GM19238 (cell line): ENCODE results near the gene VEGFC.

ENCODE experiments used
- DNase-seq: peaks from one replicate; pipeline ENCODE4 v3.0.0; 2011; ENCODE audit warnings: low spot score; ENCODE audit not compliant: insufficient read length

Gene VEGFC, protein sequence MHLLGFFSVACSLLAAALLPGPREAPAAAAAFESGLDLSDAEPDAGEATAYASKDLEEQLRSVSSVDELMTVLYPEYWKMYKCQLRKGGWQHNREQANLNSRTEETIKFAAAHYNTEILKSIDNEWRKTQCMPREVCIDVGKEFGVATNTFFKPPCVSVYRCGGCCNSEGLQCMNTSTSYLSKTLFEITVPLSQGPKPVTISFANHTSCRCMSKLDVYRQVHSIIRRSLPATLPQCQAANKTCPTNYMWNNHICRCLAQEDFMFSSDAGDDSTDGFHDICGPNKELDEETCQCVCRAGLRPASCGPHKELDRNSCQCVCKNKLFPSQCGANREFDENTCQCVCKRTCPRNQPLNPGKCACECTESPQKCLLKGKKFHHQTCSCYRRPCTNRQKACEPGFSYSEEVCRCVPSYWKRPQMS

DNA sequence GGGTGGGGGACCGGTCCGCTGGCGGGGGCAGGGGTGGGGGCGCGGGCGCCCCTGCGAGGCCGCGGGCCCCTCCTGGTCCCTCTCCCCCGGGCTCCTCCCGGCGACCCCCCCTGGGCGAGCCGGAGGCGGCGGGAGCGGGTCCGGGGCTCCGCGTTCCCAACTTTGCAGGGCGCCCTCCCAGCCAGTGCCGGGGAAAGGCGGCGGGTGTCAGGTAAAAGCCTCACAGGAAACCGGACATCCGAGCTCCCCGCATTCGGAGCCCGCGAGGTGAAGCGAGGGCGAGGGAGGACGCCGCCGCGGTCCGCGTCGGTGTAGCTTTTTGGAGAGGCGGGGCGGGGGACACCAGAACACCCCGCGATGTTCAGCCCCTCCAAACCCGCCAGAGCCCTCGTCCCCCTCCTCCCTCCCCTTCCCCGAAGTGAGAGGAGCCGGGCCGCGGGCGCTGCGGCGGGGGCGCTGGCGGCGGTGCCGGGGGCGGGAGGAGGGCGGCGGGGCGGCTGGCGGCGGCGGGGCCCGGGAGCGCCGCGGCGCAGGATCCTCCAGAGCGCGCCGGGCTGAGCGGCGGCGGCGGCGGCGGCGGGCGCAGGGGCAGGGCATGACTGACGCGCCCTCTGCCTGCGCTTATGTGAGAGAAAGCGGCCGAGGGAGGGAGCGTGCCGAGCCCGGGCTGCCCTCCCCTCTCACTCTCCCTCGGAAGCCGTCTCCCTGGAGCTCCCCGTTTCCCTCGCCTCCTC lies at the start of gene VEGFC:
Gene VEGFC (minus strand): TSS at position 597 of the 734 bp plus-strand sequence. CDS start 611 bp downstream, outside the sequence.
- DNase-seq, result no peak

DNA sequence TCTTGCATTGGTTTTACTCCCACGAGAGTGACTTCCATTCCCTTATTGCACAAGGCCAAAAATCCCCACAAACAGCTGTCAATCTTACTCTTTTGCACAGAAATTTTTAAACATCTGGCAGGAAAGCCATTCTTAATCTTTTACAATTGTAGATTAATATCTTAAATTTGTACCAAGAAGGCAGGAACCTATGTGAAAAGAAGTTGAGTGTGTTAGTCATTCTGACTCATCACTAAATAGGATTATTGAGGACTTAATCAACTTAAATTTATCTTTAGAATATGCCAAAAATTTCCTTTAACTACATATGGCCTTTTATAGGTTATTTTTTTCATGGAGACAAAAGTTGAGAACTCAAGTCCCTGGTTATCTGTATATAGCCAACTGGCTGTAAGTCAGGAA lies 49.0 kb upstream of the VEGFC start:
- DNase-seq, result no peak

DNA sequence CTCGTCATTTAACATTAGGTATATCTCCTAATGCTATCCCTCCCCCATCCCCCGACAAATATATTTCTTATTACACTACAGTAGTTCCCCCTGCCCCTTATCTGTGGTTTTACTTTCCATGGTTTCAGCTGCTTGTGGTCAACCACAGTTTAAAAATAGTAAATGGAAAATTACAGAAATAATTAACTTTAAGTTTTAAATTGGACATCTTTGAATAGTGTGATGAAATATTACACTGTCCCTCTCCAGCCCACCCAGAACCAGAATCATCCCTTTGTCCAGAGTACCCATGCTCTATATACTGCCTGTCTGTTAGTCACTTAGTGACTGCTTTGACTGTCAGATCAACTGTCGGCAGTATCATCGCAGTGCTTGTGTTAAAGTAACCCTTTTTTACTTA lies 47.4 kb upstream of the VEGFC start:
- DNase-seq, result no peak

DNA sequence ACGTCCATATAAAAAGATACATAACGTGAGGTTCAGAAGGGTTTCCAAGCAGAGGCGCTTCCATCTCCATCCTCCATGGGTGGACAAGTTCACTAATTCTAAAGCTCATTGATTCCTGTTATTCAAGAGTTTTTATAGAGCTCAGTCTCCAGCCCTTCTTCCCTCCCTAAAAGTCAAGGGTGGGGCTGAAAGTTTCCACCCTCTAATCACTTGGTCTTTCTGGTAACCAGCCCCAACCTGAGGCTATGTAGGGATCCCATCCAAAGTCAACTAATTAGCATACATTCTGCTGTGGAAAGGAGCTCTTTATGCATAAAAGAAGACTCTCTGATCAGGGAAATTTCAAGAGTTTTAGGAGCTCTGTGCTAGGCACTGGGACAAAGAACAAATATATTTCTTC lies 46.9 kb upstream of the VEGFC start:
- no peak for DNase-seq

DNA sequence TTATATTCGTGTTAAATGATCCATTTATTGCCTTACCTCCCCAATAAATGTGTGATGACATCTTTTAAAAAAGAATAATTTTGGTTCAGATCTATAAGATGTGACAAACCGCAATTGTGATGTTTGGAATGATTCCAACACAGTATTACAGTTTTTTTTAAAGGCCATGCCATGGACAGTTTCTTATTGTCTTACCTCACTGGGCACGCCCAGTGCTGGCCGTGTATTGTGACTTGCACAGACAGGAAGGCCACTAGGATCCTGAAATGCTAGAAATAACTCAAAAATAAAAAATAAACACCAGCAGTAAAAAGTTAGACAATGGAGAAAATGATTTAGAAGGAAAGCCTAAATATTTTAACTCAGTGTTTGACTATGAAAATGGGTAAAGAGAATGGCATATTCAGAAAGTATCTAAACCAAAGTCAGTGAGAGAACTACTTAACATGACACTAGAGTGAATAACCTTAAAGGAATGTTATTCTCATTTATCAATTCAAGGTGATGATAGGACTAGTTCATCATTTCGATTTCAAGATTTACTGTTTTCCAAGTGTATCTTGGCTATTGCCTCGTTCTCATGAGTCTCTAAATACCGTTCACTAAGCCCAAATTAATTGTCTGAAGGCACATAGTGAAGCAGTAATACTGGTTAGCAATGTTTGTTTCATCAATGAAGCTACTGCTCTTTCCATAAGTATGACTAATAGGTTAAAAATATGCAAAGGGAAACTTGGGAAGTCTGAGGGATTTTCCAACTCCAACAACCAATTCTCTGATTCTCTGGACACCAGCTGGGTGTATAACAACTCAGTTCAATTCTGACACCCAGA lies 46.1 kb upstream of the VEGFC start:
- no peak for DNase-seq

DNA sequence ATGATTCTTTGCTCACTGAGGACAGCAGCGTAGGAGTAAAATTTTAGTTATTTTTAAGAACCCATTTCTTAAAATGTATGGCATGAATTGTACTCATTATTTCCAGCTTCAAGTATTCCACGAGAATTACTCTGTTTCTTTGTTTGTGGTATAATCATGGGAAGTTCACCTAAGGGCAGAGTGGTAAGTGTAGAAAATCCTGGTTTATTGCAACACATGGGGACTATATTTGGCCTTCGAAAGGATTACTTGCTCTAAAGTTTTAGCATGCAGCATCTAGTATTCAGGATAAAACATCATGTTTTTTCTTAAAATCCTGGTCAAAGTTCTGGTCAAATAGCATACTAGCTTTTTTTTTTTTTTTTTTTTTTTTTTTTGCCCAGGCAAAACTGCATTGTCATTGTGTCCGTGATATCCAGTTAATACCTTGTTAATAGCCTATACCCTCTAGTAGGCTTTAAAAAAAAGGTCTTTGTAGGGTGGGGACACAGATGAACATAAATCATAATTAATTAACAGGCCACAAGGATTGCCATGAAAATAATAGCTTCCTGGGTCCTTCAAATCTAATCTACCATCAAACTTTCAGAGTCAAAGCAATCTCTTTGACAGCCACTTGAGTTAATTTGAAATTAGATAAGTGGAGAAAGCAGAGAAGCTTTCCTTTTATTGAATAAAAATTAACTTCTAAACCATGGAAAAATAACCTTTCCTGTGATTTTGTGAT lies 44.6 kb upstream of the VEGFC start:
- DNase-seq, result no peak

DNA sequence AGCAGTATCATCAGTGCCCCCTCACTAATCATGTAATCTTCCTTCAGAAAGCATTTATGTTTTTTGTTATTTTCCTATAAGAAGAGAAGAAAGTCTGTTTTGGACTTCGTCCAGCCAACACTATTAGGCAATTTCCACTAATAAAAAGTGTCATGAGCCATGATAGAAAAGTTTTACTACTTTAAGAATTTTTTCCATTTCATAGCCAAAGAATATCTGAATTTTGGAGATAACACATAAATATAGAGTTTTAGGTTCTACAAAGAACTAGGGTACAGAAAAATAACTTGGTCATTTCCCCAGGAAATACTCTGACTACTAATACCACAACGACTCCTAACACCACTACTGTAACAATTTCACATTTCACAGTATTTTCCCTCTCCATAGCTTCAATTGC lies 41.8 kb upstream of the VEGFC start:
- DNase-seq, result no peak

DNA sequence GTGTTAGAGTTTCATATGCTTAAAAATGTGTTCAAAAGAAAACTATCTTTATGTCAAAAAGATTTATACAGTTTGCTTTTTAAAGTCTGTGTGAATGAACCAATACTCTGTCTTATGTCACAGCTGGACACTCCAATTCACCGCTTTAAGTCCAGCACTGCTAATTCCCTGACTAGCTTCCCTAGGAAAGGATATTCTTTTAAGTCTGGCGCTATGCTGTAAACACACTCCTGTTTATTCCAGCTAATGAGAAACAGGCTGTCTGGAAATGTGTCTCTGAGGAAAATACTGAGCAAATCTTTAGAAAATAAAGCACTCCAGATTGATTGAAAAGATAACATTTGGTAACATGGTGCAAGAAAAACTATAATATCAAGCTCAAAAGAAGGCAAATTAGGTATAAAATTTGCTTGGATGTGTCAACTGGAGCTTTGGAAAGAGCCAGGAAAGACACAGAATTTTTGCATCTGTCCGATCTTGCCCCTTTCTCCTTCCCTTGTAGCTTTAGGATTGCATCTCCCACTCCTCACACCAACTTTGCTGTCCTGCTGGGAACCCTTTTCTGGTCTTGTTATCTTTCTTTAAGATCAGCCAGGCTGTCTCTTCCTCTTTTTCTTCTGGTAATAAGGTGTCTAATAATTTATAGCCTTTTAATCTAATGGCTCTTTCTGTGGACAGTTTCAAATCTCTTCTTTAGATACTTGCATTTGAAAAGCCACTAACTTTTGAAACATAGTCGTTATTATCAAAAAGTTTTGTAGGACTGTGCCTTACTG lies 40.9 kb upstream of the VEGFC start:
- no peak for DNase-seq

DNA sequence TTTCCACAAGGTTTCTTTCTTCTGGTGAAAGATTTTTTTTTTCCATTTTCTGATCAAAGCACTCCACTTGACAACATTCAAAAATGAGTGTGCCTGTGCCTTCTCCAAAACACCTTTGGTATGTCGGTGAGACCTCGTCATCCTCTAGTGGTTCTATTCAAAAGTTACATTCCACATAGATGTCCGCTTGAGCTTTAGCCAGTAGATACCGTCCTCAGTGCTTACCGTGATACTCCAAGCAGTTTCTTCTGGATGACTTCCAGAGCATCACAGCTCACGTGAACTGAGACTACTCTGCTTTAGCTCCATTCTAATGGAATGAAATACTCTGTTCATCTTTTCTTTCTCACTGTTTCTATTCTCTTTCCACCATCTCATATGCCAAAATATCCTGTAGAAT lies 38.2 kb upstream of the VEGFC start:
- DNase-seq, result no peak

DNA sequence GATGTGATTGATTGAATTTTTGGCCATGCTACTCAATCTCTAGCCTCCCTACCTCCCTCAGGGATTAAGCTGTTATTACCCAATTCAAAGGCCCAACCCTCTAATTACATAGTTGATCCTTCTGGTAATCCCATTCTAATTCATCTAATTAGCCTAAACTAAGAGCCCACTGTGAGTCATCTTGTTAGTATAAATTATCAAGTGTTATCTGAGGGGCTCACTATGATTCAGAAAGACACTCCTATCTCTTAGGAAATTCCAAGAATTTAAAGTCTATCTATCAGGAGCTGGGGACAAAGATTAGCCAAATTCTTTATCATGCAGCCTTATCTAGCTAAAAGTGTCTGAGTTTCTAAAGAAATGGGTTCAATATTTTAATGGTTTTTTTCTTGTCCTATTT lies 32.9 kb upstream of the VEGFC start:
- DNase-seq, result no peak

DNA sequence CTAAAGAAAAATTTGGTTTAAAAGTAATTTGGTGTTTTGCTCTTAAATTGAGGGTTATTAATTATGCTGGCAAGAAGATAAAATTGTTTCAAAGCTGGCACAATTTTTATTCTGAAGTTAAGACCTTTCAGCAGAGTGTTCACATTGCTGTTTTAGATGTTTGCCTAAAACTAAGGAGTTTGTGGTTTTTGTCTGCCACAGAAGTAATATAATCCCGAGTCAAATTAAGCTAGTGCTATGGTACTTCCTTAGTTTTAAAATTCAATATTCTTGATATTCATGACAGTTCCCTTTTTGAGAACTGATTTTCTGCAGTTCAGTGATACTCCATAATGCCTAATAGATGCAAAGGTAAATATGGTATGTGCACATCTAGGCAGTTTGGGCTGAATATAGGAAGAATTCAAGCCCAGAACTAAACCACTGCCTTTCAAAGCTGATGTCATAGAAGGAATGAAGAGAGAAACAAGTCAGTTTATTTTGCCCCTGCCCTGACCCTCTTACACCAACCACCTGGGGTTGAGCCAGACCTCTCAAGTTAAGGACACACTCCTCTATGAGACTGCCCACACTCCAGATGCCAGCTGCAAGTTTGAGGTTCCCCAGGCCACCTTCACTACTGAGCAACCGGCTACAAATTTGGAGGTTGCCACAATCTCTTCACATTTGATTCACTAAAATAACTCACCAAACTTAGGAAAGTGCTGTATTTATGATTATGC lies 32.1 kb upstream of the VEGFC start:
- no peak for DNase-seq

DNA sequence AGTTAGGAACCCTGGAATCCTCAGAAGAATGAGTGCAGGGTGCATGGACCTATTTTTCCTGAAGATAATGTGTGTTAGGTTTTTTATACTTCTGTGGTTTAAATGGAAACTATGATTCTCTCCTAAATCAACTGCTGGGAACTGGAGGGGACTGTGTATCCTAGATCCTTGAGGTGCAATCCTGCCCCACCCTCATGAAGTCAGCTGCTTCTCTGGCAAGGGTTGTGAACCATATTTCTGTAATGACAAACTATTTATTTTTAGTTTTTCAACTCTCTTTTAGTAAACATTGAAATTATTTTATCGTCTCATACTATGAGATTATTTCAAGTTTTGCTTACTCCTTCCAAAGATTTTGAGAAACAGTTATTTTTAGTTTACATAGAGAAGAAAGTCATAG lies 25.8 kb upstream of the VEGFC start:
- DNase-seq, result no peak

DNA sequence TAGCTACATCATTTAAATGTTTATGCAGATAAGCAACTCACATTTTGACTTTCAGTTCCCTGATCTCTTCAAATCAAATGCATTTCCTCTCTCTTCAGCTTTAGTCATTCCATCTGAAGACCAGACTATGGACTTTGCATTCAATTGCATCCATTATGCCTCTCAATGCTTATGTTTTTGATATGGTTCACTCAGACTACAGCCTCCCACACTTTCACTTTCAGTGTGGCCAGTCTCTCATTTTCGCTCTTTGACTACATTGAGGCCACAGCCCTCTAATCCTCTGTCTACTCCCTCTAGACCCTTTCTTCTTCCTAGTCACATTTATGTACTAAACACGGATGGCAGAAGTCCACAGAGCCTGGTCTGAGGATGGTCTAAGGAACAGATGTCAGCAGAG lies 24.5 kb upstream of the VEGFC start:
- no peak for DNase-seq

DNA sequence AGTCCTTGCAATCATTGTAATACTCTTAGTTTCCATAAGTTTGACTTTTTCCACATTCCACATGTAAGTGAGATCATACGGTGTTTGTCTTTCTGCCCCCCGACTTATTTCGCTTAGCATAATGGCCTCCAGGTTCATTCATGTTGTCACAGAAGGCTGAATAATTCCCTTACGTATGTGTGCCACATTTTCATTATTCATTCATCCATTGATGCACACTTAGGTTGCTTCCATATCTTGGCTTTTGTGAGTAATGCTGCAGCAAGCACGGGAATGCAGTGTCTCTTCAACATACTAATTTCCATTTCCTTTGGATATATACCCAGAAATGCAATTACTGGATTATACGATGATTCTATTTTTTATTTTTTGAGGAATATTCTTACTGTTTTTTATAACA lies 22.0 kb upstream of the VEGFC start:
- DNase-seq, result no peak

DNA sequence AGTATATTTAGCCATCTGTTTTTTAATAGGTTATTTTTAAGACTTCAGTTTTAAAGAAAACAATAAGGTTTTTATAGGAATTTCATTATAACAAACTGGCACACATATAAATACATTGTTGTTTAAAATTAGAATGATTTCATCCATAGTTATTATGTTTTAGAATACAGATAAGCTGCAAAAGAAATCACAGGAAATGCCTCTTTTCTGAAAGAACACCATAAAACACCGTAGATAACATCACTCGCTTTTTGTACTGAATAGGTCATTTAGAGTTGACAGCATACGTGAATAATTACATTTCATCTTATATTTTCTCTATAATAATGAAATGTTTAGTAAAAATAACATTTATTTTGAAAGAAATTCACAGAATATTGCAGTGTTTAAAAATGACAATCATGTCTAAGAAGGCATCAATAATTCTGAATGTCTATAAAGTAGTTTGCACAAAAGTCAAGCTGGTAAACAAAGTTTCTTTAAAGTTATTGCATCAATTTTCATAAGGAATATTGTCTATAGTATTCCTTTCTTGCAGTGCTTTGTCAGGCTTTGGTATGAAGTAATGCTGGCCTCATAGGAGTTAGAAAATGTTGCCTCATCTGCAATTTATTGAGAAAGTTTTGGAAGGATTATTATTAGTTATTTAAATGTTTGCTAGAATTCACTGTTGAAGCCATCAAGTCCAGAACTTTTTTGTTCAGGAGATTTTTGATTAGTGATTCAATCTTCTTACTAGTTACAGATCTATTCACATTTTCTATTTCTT lies 17.9 kb upstream of the VEGFC start:
- DNase-seq, result no peak

DNA sequence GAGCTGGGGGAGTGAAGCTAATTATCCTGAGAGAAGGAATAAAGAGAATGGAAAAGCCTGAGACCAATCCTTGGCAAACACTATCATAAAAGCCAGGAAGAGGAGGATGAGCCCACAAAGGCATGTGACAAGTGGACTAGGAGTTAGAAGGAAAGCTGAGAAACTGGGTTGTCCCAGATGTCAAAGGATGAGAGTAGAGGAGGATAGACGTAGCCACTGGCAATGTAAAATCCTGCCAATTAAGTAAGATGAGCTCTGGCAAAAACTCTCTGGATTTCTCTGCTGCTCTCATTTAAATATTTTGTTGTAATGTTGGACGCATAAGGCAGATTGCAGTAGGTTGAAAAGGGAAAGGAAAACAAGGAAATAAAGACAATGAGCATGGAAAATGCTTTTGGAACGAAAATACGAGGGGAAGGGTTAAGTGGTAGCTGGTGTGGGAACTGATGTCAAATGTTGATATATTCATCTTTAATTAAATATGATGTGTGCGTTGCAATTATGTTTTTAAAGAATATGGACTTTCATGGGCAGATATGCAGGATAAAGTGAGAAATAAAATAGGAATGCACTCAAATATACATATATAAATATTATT lies 14.2 kb upstream of the VEGFC start:
- no peak for DNase-seq

DNA sequence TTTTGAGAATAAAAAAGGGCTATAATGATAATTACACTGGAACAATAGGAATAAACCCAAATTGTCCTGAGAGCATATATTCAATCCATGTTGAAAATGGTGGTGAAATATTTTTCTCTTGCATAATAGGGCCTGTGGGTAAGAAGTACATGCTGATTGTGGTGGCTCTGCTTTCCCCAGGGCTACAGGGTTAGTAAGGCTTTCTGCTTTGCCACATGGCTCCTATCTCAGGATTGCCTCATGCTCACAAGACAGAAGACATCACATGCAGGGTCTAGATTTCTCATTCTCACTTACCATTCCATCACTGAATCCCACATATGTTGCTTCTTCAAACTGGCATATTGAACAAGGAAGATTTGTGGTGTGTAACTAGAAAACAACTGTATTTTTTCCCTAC lies 12.4 kb upstream of the VEGFC start:
- DNase-seq, result no peak

DNA sequence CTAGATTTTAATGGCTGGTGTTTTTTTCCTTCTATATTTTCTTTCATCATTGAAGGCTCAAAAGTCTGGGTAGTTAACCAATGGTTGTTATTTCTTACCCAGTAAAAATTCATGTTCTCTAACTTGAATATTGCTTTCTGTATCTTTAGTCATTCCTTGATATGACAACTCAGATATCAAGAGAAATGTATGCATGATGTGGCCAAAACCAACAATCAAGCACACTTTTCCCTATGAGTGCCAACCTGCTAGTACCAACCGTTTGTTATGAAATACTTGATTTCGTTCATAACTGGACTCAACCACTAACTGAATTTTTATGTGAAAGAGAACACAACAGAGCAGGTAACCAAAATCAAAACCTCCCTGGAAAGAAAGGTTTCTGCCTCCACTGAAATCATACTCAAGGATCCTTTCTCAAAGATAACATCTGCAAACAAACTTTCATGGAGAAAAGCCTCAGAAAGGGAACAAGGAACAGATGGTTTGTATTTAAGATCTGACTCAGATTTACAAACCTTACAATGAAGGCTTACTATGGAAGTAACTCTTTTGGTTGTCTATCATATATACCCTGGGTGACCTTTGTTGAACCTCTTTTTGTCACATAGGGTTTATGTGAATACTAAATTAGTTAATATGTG lies 8.3 kb upstream of the VEGFC start:
- no peak for DNase-seq
